ENCODE results near the gene MMUT.

- TF ChIP-seq GATA2 (IDR thresholded peaks at IDR 0.05; ENCODE audit: low read depth, low read length) (no peak), GATA3 (IDR thresholded peaks at IDR 0.05; ENCODE audit: low read depth, low read length) (no peak)
These were observed 52.5 kb downstream of the MMUT start for GRCh38 chr6:49410564-49410963.
